IMR-90 (cell line): ENCODE measurements around the gene THBS4. TPM values are rescaled to one million over a fixed set of nuclear protein-coding genes. Genes with fewer than 3 reads are reported as not detected.

ENCODE experiments used
- ATAC-seq: fragments of 200-7000 bp; cut with Tn5 transposase; 2 replicates; pipeline ENCODE4 v1.9.1; 2020; ENCODE audit warnings: low read depth, mild to moderate bottlenecking, moderate library complexity
- BruUV-seq: library from RNA; stranded (reverse); fragments of 400-500 nt; replicated peaks from 2 replicates; lab custom pipeline; 2021; lab: Mats Ljungman, UMichigan
- CTCF ChIA-PET: fragments of 300-600 bp; formaldehyde crosslinking; extraction: SDS; loops from one replicate; lab custom pipeline; 2021; ENCODE audit warnings: antibody characterized with exemption; lab: Yijun Ruan, JAX
- POLR2A ChIA-PET: fragments of 300-600 bp; sonication (Branson Sonifier 250); formaldehyde crosslinking; loops from one replicate; lab custom pipeline; 2022; ENCODE audit warnings: antibody characterized with exemption; ENCODE audit not compliant: unreplicated experiment; lab: Charles Lee
- DNase-seq: peaks from one replicate; pipeline ENCODE4 v3.0.0; 2013
- H2AFZ ChIP-seq: replicated peaks from 2 replicates; pipeline ENCODE3; 2013; ENCODE audit warnings: low read length, mild to moderate bottlenecking; ENCODE audit not compliant: poor library complexity
- H2AK5ac ChIP-seq: 2 replicates; pipeline ENCODE4 v1.6.1; 2013; ENCODE audit warnings: low read depth, low read length, inconsistent platforms
- H2AK9ac ChIP-seq: replicated peaks from 2 replicates; pipeline ENCODE3; 2013; ENCODE audit warnings: mild to moderate bottlenecking, low read depth, low read length, moderate library complexity; ENCODE audit not compliant: poor library complexity
- H2BK120ac ChIP-seq: 2 replicates; pipeline ENCODE4 v1.6.1; 2013; ENCODE audit warnings: low read depth, low read length, inconsistent platforms
- H2BK15ac ChIP-seq: 3 replicates; pipeline ENCODE4 v1.6.1; 2013; ENCODE audit warnings: low read depth, low read length, inconsistent platforms
- H2BK20ac ChIP-seq: 2 replicates; pipeline ENCODE4 v1.6.1; 2013; ENCODE audit warnings: low read depth, mild to moderate bottlenecking, inconsistent platforms, low read length, moderate library complexity
- H2BK5ac ChIP-seq: 2 replicates; pipeline ENCODE4 v1.6.1; 2013; ENCODE audit warnings: mild to moderate bottlenecking, low read depth, low read length, inconsistent platforms; ENCODE audit not compliant: poor library complexity, severe bottlenecking
- H3K14ac ChIP-seq: replicated peaks from 2 replicates; pipeline ENCODE4 v1.6.1; 2013; ENCODE audit warnings: low read depth, low read length, inconsistent platforms
- H3K18ac ChIP-seq: 2 replicates; pipeline ENCODE4 v1.6.1; 2013; ENCODE audit warnings: low read depth, low read length, control low read depth
- H3K23ac ChIP-seq: 2 replicates; pipeline ENCODE4 v1.6.1; 2013; ENCODE audit warnings: low read depth, low read length, inconsistent platforms
- H3K27ac ChIP-seq: 2 replicates; pipeline ENCODE4 v1.5.1; 2013; ENCODE audit warnings: mild to moderate bottlenecking, control low read depth, low read length; ENCODE audit not compliant: insufficient read depth
- H3K27me3 ChIP-seq: 2 replicates; pipeline ENCODE4 v1.6.1; 2013; ENCODE audit warnings: low read length; ENCODE audit not compliant: control insufficient read depth, insufficient read depth
- H3K36me3 ChIP-seq: 2 replicates; pipeline ENCODE4 v1.6.1; 2013; ENCODE audit warnings: low read length, mixed read lengths; ENCODE audit not compliant: control insufficient read depth, insufficient read depth
- H3K4ac ChIP-seq: 2 replicates; pipeline ENCODE4 v1.6.1; 2013; ENCODE audit warnings: low read depth, low read length, inconsistent platforms
- H3K4me1 ChIP-seq: 2 replicates; pipeline ENCODE4 v1.6.1; 2013; ENCODE audit warnings: low read length, mixed read lengths; ENCODE audit not compliant: control insufficient read depth, insufficient read depth
- H3K4me2 ChIP-seq: 2 replicates; pipeline ENCODE4 v1.6.1; 2013; ENCODE audit warnings: low read depth, mild to moderate bottlenecking, control low read depth, low read length, moderate library complexity
- H3K4me3 ChIP-seq: 2 replicates; pipeline ENCODE4 v1.5.1; 2013; ENCODE audit warnings: low read depth, mild to moderate bottlenecking, control low read depth, low read length, moderate library complexity; ENCODE audit not compliant: insufficient read depth
- H3K56ac ChIP-seq: 2 replicates; pipeline ENCODE4 v1.6.1; 2013; ENCODE audit warnings: low read length, inconsistent platforms; ENCODE audit not compliant: insufficient read depth; ENCODE audit errors: extremely low read depth
- H3K79me1 ChIP-seq, 2 experiments: 2 replicates each; pipeline ENCODE4 v1.6.1; 2013; ENCODE audit warnings: low read length in 2 of 2, inconsistent platforms in 1 of 2, low read depth in 1 of 2
- H3K9ac ChIP-seq: 2 replicates; pipeline ENCODE4 v1.6.1; 2013; ENCODE audit warnings: low read depth, low read length, control low read depth
- H3K9me1 ChIP-seq: 2 replicates; pipeline ENCODE4 v1.6.1; 2013; ENCODE audit warnings: low read length, inconsistent platforms; ENCODE audit not compliant: insufficient read depth
- H3K9me3 ChIP-seq: 2 replicates; pipeline ENCODE4 v1.6.1; 2013; ENCODE audit warnings: low read length; ENCODE audit not compliant: control insufficient read depth, insufficient read depth
- H4K20me1 ChIP-seq: 2 replicates; pipeline ENCODE4 v1.6.1; 2013; ENCODE audit warnings: low read length, inconsistent platforms; ENCODE audit not compliant: insufficient read depth
- H4K5ac ChIP-seq: 2 replicates; pipeline ENCODE4 v1.6.1; 2013; ENCODE audit warnings: mild to moderate bottlenecking, low read depth, low read length, control low read depth
- H4K8ac ChIP-seq, 2 experiments: 2 replicates each; pipeline ENCODE4 v1.6.1; 2013; ENCODE audit warnings: low read depth in 2 of 2, low read length in 2 of 2, control low read depth in 1 of 2, inconsistent platforms in 1 of 2
- H4K91ac ChIP-seq: 2 replicates; pipeline ENCODE4 v1.6.1; 2013; ENCODE audit warnings: low read depth, low read length, inconsistent platforms; ENCODE audit not compliant: insufficient read depth
- CEBPB ChIP-seq: IDR thresholded peaks from 2 replicates; pipeline ENCODE4 v1.6.1; 2012; ENCODE audit warnings: low read depth, low read length, improper control_type of control experiment
- CHD1 ChIP-seq: IDR thresholded peaks from 2 replicates; pipeline ENCODE4 v1.6.1; 2012; ENCODE audit warnings: low read depth, low read length, improper control_type of control experiment
- FOS ChIP-seq: fragments of 150-350 bp; IDR thresholded peaks from 2 replicates; pipeline ENCODE4 v1.6.1; 2016; ENCODE audit warnings: low read depth, low read length
- MAZ ChIP-seq: IDR thresholded peaks from 2 replicates; pipeline ENCODE4 v1.6.1; 2012; ENCODE audit warnings: low read depth, mild to moderate bottlenecking, low read length, improper control_type of control experiment, moderate library complexity, borderline replicate concordance
- POLR2A ChIP-seq: IDR thresholded peaks from 2 replicates; pipeline ENCODE4 v1.6.1; 2012; ENCODE audit warnings: mild to moderate bottlenecking, low read depth, low read length
- RAD21 ChIP-seq: IDR thresholded peaks from 2 replicates; pipeline ENCODE4 v1.6.1; 2012; ENCODE audit warnings: low read length, improper control_type of control experiment
- SMC3 ChIP-seq: fragments of 150-350 bp; IDR thresholded peaks from 2 replicates; pipeline ENCODE4 v1.6.1; 2016; ENCODE audit warnings: low read depth, mild to moderate bottlenecking, antibody characterized with exemption, low read length, moderate library complexity
- WGBS, 2 experiments: methylation state at CpG; one replicate each; pipeline versions ENCODE4 v1.1.5 to v1.1.7; 2013; ENCODE audit warnings: missing lambda C conversion rate in 2 of 2; ENCODE audit not compliant: insufficient read length in 1 of 2; ENCODE audit errors: extremely low coverage in 2 of 2; 5-methylcytosine and 5-hydroxymethylcytosine counted together
- dilution Hi-C: fragments of 300-500 bp; cut with HindIII; formaldehyde crosslinking; loops from one replicate; pipeline ENCODE4 v1.14.3; 2018; ENCODE audit warnings: low sequenced_read_pairs; ENCODE audit not compliant: unreplicated experiment
- in situ Hi-C: fragments of 300-500 bp; cut with MboI; formaldehyde crosslinking; loops from 3 replicates; pipeline ENCODE4 v1.14.3; 2019; ENCODE audit warnings: low sequenced_read_pairs, inconsistent platforms, mixed read lengths
- intact Hi-C: fragments of 100-400 bp; cut with micrococcal nuclease; formaldehyde crosslinking; loops from 2 replicates; pipeline ENCODE4 v1.10.0; 2022
- polyA plus RNA-seq, 3 experiments: library from polyadenylated mRNA; depleted of rRNA; stranded (reverse); fragments of >200 nt; gene quantifications; 2 replicates each; pipeline ENCODE4 v1.2.3, GENCODE V29; 2012; ENCODE audit warnings: low replicate concordance in 1 of 3
- total RNA-seq: library from RNA; depleted of rRNA; stranded (reverse); fragments of >200 nt; gene quantifications from 2 replicates; pipeline ENCODE4 v1.2.3, GENCODE V29; 2012
- TF ChIP-seq, protein P1 (sequence below): fragments of 150-350 bp; IDR thresholded peaks from 2 replicates; pipeline ENCODE4 v1.6.1; 2017; ENCODE audit warnings: mild to moderate bottlenecking, antibody characterized with exemption, low read length, low read depth

The THBS4 gene
- total and polyA plus RNA-seq, 2 of the 4 experiments (the other 2 are of a cell fraction) = 0.90 to 0.92 TPM

DNA sequence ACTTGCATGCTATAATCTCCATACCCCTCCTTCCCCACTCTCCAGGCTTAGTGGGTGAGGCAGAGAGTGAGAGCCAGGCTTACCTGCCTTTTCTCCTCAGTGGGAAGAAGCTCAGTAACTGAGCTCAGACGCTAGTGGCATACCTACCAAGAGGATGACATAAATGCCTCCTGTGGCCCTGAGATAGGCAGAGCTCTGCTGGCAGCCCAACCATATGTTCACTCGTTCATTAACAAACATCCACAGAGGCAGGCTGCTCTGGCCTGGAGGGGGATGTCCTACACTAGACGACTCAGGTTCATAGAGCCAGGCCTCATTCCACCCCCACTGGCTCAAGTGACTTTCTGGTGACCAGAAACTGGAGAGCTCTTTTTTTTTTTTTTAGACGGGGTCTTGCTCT, 81.3 kb downstream of the THBS4 start:
- in situ Hi-C loops = no loop called here
- no peak overlapping the region for H2BK20ac ChIP-seq
- H2BK120ac ChIP-seq = no peak overlapping the region
- TF ChIP-seq RAD21 (no peak), FOS (no peak), MAZ (no peak), SMC3 (no peak), CEBPB (no peak), POLR2A (no peak), CHD1 (no peak)
- TF ChIP-seq, protein P1, sequence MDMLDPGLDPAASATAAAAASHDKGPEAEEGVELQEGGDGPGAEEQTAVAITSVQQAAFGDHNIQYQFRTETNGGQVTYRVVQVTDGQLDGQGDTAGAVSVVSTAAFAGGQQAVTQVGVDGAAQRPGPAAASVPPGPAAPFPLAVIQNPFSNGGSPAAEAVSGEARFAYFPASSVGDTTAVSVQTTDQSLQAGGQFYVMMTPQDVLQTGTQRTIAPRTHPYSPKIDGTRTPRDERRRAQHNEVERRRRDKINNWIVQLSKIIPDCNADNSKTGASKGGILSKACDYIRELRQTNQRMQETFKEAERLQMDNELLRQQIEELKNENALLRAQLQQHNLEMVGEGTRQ = no peak
- H3K4me2 ChIP-seq = no peak overlapping the region
- no peaks in the 10 kb centered on the region; the same call in 1 of the 2 replicates for H3K27me3 ChIP-seq
- H3K4me3 ChIP-seq = no peak overlapping the region
- no peak overlapping the region for H3K23ac ChIP-seq
- no peak overlapping the region for H2AK9ac ChIP-seq
- BruUV-seq = no TSS peak
- dilution Hi-C loops = no loop called here
- no peak overlapping the region for H3K14ac ChIP-seq
- H3K4ac ChIP-seq = no peak overlapping the region
- CTCF ChIA-PET = no interaction called here
- H4K91ac ChIP-seq = no peak overlapping the region
- H2BK5ac ChIP-seq = no peak overlapping the region
- H3K56ac ChIP-seq = no peak overlapping the region
- H4K8ac ChIP-seq = no peak overlapping the region
- peaks cover 2% of the 10 kb centered on the region; the same call in 1 of the 2 replicates for H3K9me3 ChIP-seq
- no peak overlapping the region for H2AK5ac ChIP-seq
- no peak overlapping the region for H3K9ac ChIP-seq
- no peaks in the 10 kb centered on the region for H3K9me1 ChIP-seq
- no peaks in the 10 kb centered on the region for H3K4me1 ChIP-seq
- H3K27ac ChIP-seq = no peak overlapping the region
- H4K5ac ChIP-seq = no peak overlapping the region
- POLR2A ChIA-PET = no interaction called here
- ATAC-seq (no peak), DNase-seq (no peak)
- no CpG with 5 or more reads among the region's 4 CpGs for WGBS, 2 experiments
- no peaks in the 10 kb centered on the region for H3K36me3 ChIP-seq
- H2BK15ac ChIP-seq = no peak overlapping the region
- no peak overlapping the region for H3K18ac ChIP-seq
- H4K20me1 ChIP-seq = no peaks in the 10 kb centered on the region
- H3K79me1 ChIP-seq = no peaks in the 10 kb centered on the region; a peak in 1 of 4 replicates
- no peak overlapping the region for H2AFZ ChIP-seq
- intact Hi-C loops = no loop called here
